GM19397 (cell line): ENCODE data around the gene AQP9.
"Not testable (repeated sequence)": the region's sequence is repeated elsewhere in the genome, so short reads cannot be mapped to it uniquely, and the experiment has no call there.

Source experiments
- ATAC-seq: cut with Tn5 transposase; IDR thresholded peaks from one replicate; pipeline ENCODE4 v1.9.1; 2021; ENCODE audit warnings: mild to moderate bottlenecking, moderate library complexity; ENCODE audit not compliant: unreplicated experiment

The AQP9 gene

GRCh38 chr15:58179206-58179605 is 41.0 kb downstream of the AQP9 start:
- no peak for ATAC-seq

GRCh38 chr15:58179741-58180381 is 41.7 kb downstream of the AQP9 start:
- ATAC-seq, result no peak

- ATAC-seq, result no peak
These were observed 44.4 kb downstream of the AQP9 start for GRCh38 chr15:58182460-58183163.

- no peak for ATAC-seq
These were observed 47.3 kb downstream of the AQP9 start for GRCh38 chr15:58185439-58185838.

GRCh38 chr15:58189148-58189811 is 51.1 kb downstream of the AQP9 start:
- no peak for ATAC-seq

GRCh38 chr15:58190419-58190818 is 52.2 kb downstream of the AQP9 start:
- ATAC-seq, result no peak

- not testable (repeated sequence) for ATAC-seq
These were observed 55.5 kb downstream of the AQP9 start for GRCh38 chr15:58193636-58194035.

- no peak for ATAC-seq
These were observed 62.6 kb downstream of the AQP9 start for GRCh38 chr15:58200739-58201138.

- ATAC-seq, result no peak
These were observed 63.3 kb downstream of the AQP9 start for GRCh38 chr15:58201516-58201915.

GRCh38 chr15:58203537-58203936 is 65.4 kb downstream of the AQP9 start:
- no peak for ATAC-seq

GRCh38 chr15:58206151-58206550 is 68.0 kb downstream of the AQP9 start:
- ATAC-seq, result no peak

GRCh38 chr15:58208217-58208616 is 70.0 kb downstream of the AQP9 start:
- not testable (repeated sequence) for ATAC-seq

GRCh38 chr15:58209007-58209481 is 70.9 kb downstream of the AQP9 start:
- ATAC-seq, result not testable (repeated sequence)

GRCh38 chr15:58210031-58210430 is 71.8 kb downstream of the AQP9 start:
- not testable (repeated sequence) for ATAC-seq

- no peak for ATAC-seq
These were observed 74.8 kb downstream of the AQP9 start for GRCh38 chr15:58212909-58213526.

- no peak for ATAC-seq
These were observed 75.6 kb downstream of the AQP9 start for GRCh38 chr15:58213587-58214338.

- ATAC-seq, result no peak
These were observed 76.6 kb downstream of the AQP9 start for GRCh38 chr15:58214591-58215340.

- ATAC-seq, result no peak
These were observed 79.3 kb downstream of the AQP9 start for GRCh38 chr15:58217460-58217859.

GRCh38 chr15:58221591-58222241 is 83.5 kb downstream of the AQP9 start:
- ATAC-seq, result no peak

GRCh38 chr15:58222679-58223078 is 84.5 kb downstream of the AQP9 start:
- no peak for ATAC-seq
